Esophagus muscularis mucosa (tissue), 4 donors: Measurements from ENCODE around the gene MCF2L. TPM values are rescaled to one million over a fixed set of nuclear protein-coding genes. Genes with fewer than 3 reads are reported as not detected.

ENCODE experiments used
- DNase-seq: peaks from one replicate; pipeline ENCODE4 v3.0.0-alpha.2; 2017; ENCODE audit errors: extremely low spot score
- H3K27ac ChIP-seq, 4 donors: fragments of 200-600 bp; sonication (generic); replicated peaks in 1 of 4; 1 replicate in 3 of 4; 2 replicates in 1 of 4; pipeline ENCODE4 v1.5.1; 2016 to 2019; ENCODE audit warnings: mild to moderate bottlenecking in 1 of 4
- H3K27me3 ChIP-seq, 4 donors: fragments of 200-600 bp; sonication (generic); one replicate each; pipeline versions ENCODE4 v1.5.1 to v1.6.0; 2016 to 2019
- H3K36me3 ChIP-seq, 4 donors: fragments of 200-600 bp; sonication (generic); one replicate each; pipeline ENCODE4 v1.5.1; 2016 to 2019
- H3K4me1 ChIP-seq, 4 donors: fragments of 200-600 bp; sonication (generic); one replicate each; pipeline ENCODE4 v1.5.1; 2016 to 2019
- H3K4me3 ChIP-seq, 4 donors: fragments of 200-600 bp; sonication (generic); 1 replicate in 2 of 4; 2 replicates in 2 of 4; pipeline ENCODE4 v1.5.1; 2016 to 2019; ENCODE audit warnings: mild to moderate bottlenecking in 4 of 4, moderate library complexity in 1 of 4
- H3K9me3 ChIP-seq, 4 donors: fragments of 200-600 bp; sonication (generic); 1 replicate in 3 of 4; 2 replicates in 1 of 4; pipeline ENCODE4 v1.5.1; 2016 to 2019
- CTCF ChIP-seq, 3 experiments: fragments of 200-600 bp in 2 of 3; fragments of 450-650 bp in 1 of 3; sonication (generic) in 2 of 3; IDR thresholded peaks; one replicate each; pipeline ENCODE4 v1.5.1; 2017 to 2019; ENCODE audit warnings: antibody characterized with exemption in 3 of 3, mild to moderate bottlenecking in 2 of 3, moderate library complexity in 1 of 3
- EP300 ChIP-seq: sonication (generic); formaldehyde crosslinking; IDR thresholded peaks from one replicate; pipeline ENCODE4 v1.6.1; 2017; ENCODE audit warnings: antibody characterized with exemption
- POLR2A ChIP-seq: fragments of 450-650 bp; IDR thresholded peaks from one replicate; pipeline ENCODE4 v1.6.1; 2017; ENCODE audit warnings: antibody characterized with exemption, moderate library complexity, mild to moderate bottlenecking, low read depth
- POLR2AphosphoS5 ChIP-seq, 2 donors: sonication (generic); formaldehyde crosslinking; IDR thresholded peaks; one replicate each; pipeline ENCODE4 v1.6.1; 2017; ENCODE audit warnings: antibody characterized with exemption in 2 of 2
- WGBS: methylation state at CpG from one replicate; pipeline ENCODE4 v1.1.5; 2018; 5-methylcytosine and 5-hydroxymethylcytosine counted together
- intact Hi-C: fragments of 100-400 bp; cut with DNase I; formaldehyde crosslinking; loops from one replicate; pipeline ENCODE4 v1.15.1; 2023
- total RNA-seq, 4 donors: library from RNA; depleted of rRNA; stranded (reverse); fragments of >200 nt; gene quantifications; one replicate each; pipeline versions ENCODE4 v1.1.0 to v1.2.1, GENCODE V29; 2016

MCF2L gene
- total RNA-seq, 4 donors from 2014 or later: 14.5 to 38.6 (median 26.7) TPM

- TF ChIP-seq EP300 (no peak), CTCF (IDR thresholded peaks at IDR 0.05) (no peak), POLR2A (no peak), POLR2AphosphoS5 (IDR thresholded peaks at IDR 0.05) (no peak)
- peak overlapping the region; percentile 51 to 64 (median 56) for H3K4me3 ChIP-seq
- intact Hi-C loops: no loop called here
Observed at GRCh38 chr13:112967686-112968379, 1.2 kb upstream of the MCF2L start.

GRCh38 chr13:112968380-112968909 is 569 bp upstream of the MCF2L start:
- no peak for DNase-seq
- TF ChIP-seq EP300 (no peak), POLR2A (no peak)
- H3K27ac ChIP-seq: peak overlapping the region in 3 of 4 donors; percentile 19 to 58 (median 35)
- H3K27me3 ChIP-seq: peaks cover 0 to 87% (median 7%) of the 10 kb centered on the region in 4 donors
- peaks cover 17 to 25% (median 20%) of the 10 kb centered on the region in 4 donors for H3K4me1 ChIP-seq
- no peaks in the 10 kb centered on the region for H3K36me3 ChIP-seq
- intact Hi-C loops: no loop called here
- H3K9me3 ChIP-seq: no peaks in the 10 kb centered on the region
- WGBS: 20% methylated on average over 23 of the region's 52 CpGs
- peak overlapping the region; percentile 51 to 64 (median 56) for H3K4me3 ChIP-seq

More at GRCh38 chr13:112967686-112968379, 1.2 kb upstream of the MCF2L start:
- DNase-seq: no peak
- peaks cover 0 to 92% (median 7%) of the 10 kb centered on the region in 4 donors for H3K27me3 ChIP-seq
- peak overlapping the region in 1 of 4 donors; percentile 58 for H3K27ac ChIP-seq
- 88% methylated on average over 20 of the region's 22 CpGs for WGBS
- H3K4me1 ChIP-seq: peaks cover 17 to 29% (median 20%) of the 10 kb centered on the region in 4 donors
- H3K36me3 ChIP-seq: no peaks in the 10 kb centered on the region
- no peaks in the 10 kb centered on the region for H3K9me3 ChIP-seq

GRCh38 chr13:112969692-112970338 is 801 bp downstream of the MCF2L start:
- intact Hi-C loops: no loop called here
- 26% methylated on average over 12 of the region's 13 CpGs for WGBS
- Histone ChIP-seq H3K27me3 (peaks cover 0 to 77% (median 7%) of the 10 kb centered on the region in 4 donors), H3K4me1 (peaks cover 17 to 22% (median 19%) of the 10 kb centered on the region in 4 donors), H3K27ac (peak overlapping the region in 2 of 4 donors; percentile 35 to 58), H3K9me3 (no peaks in the 10 kb centered on the region), H3K4me3 (peak overlapping the region; percentile 51 to 64 (median 56)), H3K36me3 (no peaks in the 10 kb centered on the region)
- TF ChIP-seq POLR2A (no peak), CTCF (IDR thresholded peaks at IDR 0.05) (no peak), EP300 (no peak)
- no peak for DNase-seq

- 97% methylated on average over 17 of the region's 23 CpGs for WGBS
- peaks cover 0 to 68% (median 7%) of the 10 kb centered on the region in 4 donors for H3K27me3 ChIP-seq
- no peak for DNase-seq
Observed at GRCh38 chr13:112970552-112971287, 1.7 kb downstream of the MCF2L start.

More at GRCh38 chr13:112970552-112971287, 1.7 kb downstream of the MCF2L start:
- Histone ChIP-seq H3K4me3 (no peak overlapping the region), H3K9me3 (no peaks in the 10 kb centered on the region), H3K4me1 (peaks cover 17 to 22% (median 18%) of the 10 kb centered on the region in 4 donors), H3K36me3 (no peaks in the 10 kb centered on the region), H3K27ac (no peak overlapping the region)
- intact Hi-C loops: no loop called here
- TF ChIP-seq POLR2AphosphoS5 (IDR thresholded peaks at IDR 0.05): no peak
- TF ChIP-seq EP300: no peak
- TF ChIP-seq POLR2A: no peak
- TF ChIP-seq CTCF (IDR thresholded peaks at IDR 0.05): no peak
